ENCODE data around the gene HTR3B. TPM values are rescaled to one million over a fixed set of nuclear protein-coding genes. Genes with fewer than 3 reads are reported as not detected.

The HTR3B gene
- total and polyA plus RNA-seq, 8 donors: 0.18 TPM; not detected in 7

- peak in 1 of 2 donors; percentile 77 for DNase-seq
- intact Hi-C loops (cut with DNase I; ENCODE audit: low total_unique reads): no loop called here
- Histone ChIP-seq H3K4me1 (no peaks in the 10 kb centered on the region), H3K4me3 (no peak overlapping the region), H3K36me3 (no peaks in the 10 kb centered on the region), H3K27ac (no peak overlapping the region), H3K27me3 (peaks cover 0 to 68% (median 3%) of the 10 kb centered on the region in 3 donors), H3K9me3 (no peaks in the 10 kb centered on the region)
- TF ChIP-seq CTCF (IDR thresholded peaks at IDR 0.05): no peak
- no peak for TF ChIP-seq POLR2A (IDR thresholded peaks at IDR 0.05)
- TF ChIP-seq EP300 (IDR thresholded peaks at IDR 0.05): no peak
- no peak for TF ChIP-seq POLR2AphosphoS5 (IDR thresholded peaks at IDR 0.05)
- 11 to 12% (median 11%) methylated on average over 4 of the region's 4 CpGs for WGBS, 5 donors
Observed at GRCh38 chr11:113991170-113991569, 86.6 kb downstream of the HTR3B start.

GRCh38 chr11:113991718-113992458 lies 87.3 kb downstream of the HTR3B start:
- intact Hi-C loops (cut with DNase I; ENCODE audit: low total_unique reads): no loop called here
- H3K36me3 ChIP-seq: no peaks in the 10 kb centered on the region
- DNase-seq: peak in 1 of 2 donors; percentile 39
- peaks cover 0 to 61% (median 3%) of the 10 kb centered on the region in 3 donors for H3K27me3 ChIP-seq
- H3K27ac ChIP-seq: no peak overlapping the region
- 63 to 78% (median 69%) methylated on average over 7 of the region's 7 CpGs for WGBS, 5 donors
- H3K4me1 ChIP-seq: no peaks in the 10 kb centered on the region
- TF ChIP-seq EP300 (IDR thresholded peaks at IDR 0.05) (no peak), CTCF (IDR thresholded peaks at IDR 0.05) (no peak), POLR2A (IDR thresholded peaks at IDR 0.05) (no peak), POLR2AphosphoS5 (IDR thresholded peaks at IDR 0.05) (no peak)
- H3K4me3 ChIP-seq: no peak overlapping the region
- H3K9me3 ChIP-seq: no peaks in the 10 kb centered on the region

GRCh38 chr11:113992459-113993110 lies 88.0 kb downstream of the HTR3B start:
- Histone ChIP-seq H3K9me3 (no peaks in the 10 kb centered on the region), H3K4me3 (no peak overlapping the region), H3K4me1 (peaks cover 0 to 6% (median 0%) of the 10 kb centered on the region in 4 donors), H3K27ac (no peak overlapping the region), H3K27me3 (peaks cover 0 to 60% (median 3%) of the 10 kb centered on the region in 3 donors), H3K36me3 (no peaks in the 10 kb centered on the region)
- WGBS, 5 donors: 13 to 32% (median 18%) methylated on average over 7 of the region's 7 CpGs
- peak in 1 of 2 donors; percentile 14 for DNase-seq
- TF ChIP-seq POLR2A (IDR thresholded peaks at IDR 0.05): no peak
- no peak for TF ChIP-seq POLR2AphosphoS5 (IDR thresholded peaks at IDR 0.05)
- no peak for TF ChIP-seq CTCF (IDR thresholded peaks at IDR 0.05)
- TF ChIP-seq EP300 (IDR thresholded peaks at IDR 0.05): no peak
- intact Hi-C loops (cut with DNase I; ENCODE audit: low total_unique reads): no loop called here

GRCh38 chr11:113994077-113994954 lies 89.7 kb downstream of the HTR3B start:
- H3K9me3 ChIP-seq: no peaks in the 10 kb centered on the region
- DNase-seq: peak; percentile 35 to 36

More at GRCh38 chr11:113994077-113994954, 89.7 kb downstream of the HTR3B start:
- Histone ChIP-seq H3K4me1 (peaks cover 0 to 7% (median 0%) of the 10 kb centered on the region in 4 donors), H3K4me3 (no peak overlapping the region), H3K36me3 (no peaks in the 10 kb centered on the region), H3K27ac (no peak overlapping the region), H3K27me3 (peaks cover 0 to 77% (median 8%) of the 10 kb centered on the region in 3 donors)
- intact Hi-C loops (cut with DNase I; ENCODE audit: low total_unique reads): no loop called here
- 0 to 6% (median 4%) methylated on average over 6 of the region's 6 CpGs for whole genome bisulfite sequencing, 5 donors
- TF ChIP-seq POLR2A (IDR thresholded peaks at IDR 0.05) (no peak), EP300 (IDR thresholded peaks at IDR 0.05) (no peak), CTCF (IDR thresholded peaks at IDR 0.05) (peak in 5 of 7 experiments; percentile 43 to 79 (median 68))
